ENCODE measurements around the gene ATG4B.

The ATG4B gene

GRCh38 chr2:241678307-241678706 is 40.8 kb downstream of the ATG4B start:
- in situ Hi-C loops (cut with MboI; ENCODE audit: low sequenced_read_pairs, unreplicated experiment) = no loop called here
- no peak for DNase-seq (ENCODE audit: low spot score)
- TF ChIP-seq, protein P1, sequence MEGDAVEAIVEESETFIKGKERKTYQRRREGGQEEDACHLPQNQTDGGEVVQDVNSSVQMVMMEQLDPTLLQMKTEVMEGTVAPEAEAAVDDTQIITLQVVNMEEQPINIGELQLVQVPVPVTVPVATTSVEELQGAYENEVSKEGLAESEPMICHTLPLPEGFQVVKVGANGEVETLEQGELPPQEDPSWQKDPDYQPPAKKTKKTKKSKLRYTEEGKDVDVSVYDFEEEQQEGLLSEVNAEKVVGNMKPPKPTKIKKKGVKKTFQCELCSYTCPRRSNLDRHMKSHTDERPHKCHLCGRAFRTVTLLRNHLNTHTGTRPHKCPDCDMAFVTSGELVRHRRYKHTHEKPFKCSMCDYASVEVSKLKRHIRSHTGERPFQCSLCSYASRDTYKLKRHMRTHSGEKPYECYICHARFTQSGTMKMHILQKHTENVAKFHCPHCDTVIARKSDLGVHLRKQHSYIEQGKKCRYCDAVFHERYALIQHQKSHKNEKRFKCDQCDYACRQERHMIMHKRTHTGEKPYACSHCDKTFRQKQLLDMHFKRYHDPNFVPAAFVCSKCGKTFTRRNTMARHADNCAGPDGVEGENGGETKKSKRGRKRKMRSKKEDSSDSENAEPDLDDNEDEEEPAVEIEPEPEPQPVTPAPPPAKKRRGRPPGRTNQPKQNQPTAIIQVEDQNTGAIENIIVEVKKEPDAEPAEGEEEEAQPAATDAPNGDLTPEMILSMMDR (IDR thresholded peaks at IDR 0.05; ENCODE audit: borderline replicate concordance, control extremely low read depth, extremely low read depth, insufficient read depth, missing control alignments) = no peak

GRCh38 chr2:241678784-241679540 is 41.5 kb downstream of the ATG4B start:
- in situ Hi-C loops (cut with MboI; ENCODE audit: low sequenced_read_pairs, unreplicated experiment) = no loop called here
- TF ChIP-seq, protein P1 (IDR thresholded peaks at IDR 0.05; ENCODE audit: borderline replicate concordance, control extremely low read depth, extremely low read depth, insufficient read depth, missing control alignments) = no peak
- no peak for DNase-seq (ENCODE audit: low spot score)

- in situ Hi-C loops (cut with MboI; ENCODE audit: low sequenced_read_pairs, unreplicated experiment) = no loop called here
- TF ChIP-seq, protein P1 (IDR thresholded peaks at IDR 0.05; ENCODE audit: borderline replicate concordance, control extremely low read depth, extremely low read depth, insufficient read depth, missing control alignments) = no peak
- DNase-seq (ENCODE audit: low spot score) = no peak
These were observed 42.6 kb downstream of the ATG4B start for GRCh38 chr2:241680044-241680443.

- TF ChIP-seq, protein P1 (IDR thresholded peaks at IDR 0.05; ENCODE audit: borderline replicate concordance, control extremely low read depth, extremely low read depth, insufficient read depth, missing control alignments) = no peak
- in situ Hi-C loops (cut with MboI; ENCODE audit: low sequenced_read_pairs, unreplicated experiment) = no loop called here
- no peak for DNase-seq (ENCODE audit: low spot score)
These were observed 43.5 kb downstream of the ATG4B start for GRCh38 chr2:241680827-241681599.

DNA sequence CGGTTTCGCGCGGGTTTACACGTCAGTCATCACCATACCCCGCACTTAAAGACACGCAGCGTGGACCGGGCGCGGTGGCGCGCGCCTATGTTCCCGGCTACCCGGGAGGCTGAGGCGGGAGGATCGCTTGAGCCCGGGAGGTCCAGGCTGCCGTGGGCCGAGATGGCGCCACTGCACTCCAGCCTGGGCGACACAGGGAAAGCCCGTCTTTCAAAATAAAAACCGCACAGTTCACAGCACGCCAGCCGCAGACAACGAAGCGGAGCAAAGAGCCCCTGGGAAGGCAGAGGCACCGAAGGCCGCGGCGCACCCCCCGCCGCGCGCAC is 48.8 kb downstream of the ATG4B start:
- TF ChIP-seq, protein P1 (IDR thresholded peaks at IDR 0.05; ENCODE audit: borderline replicate concordance, control extremely low read depth, extremely low read depth, insufficient read depth, missing control alignments) = no peak
- DNase-seq (ENCODE audit: low spot score) = no peak
- in situ Hi-C loops (cut with MboI; ENCODE audit: low sequenced_read_pairs, unreplicated experiment) = no loop called here

GRCh38 chr2:241686650-241687425 is 49.3 kb downstream of the ATG4B start, which contains the start of gene DTYMK:
Gene DTYMK (minus strand): TSS chr2:241686815. CDS start chr2:241686783, 32 bp downstream.
- TF ChIP-seq, protein P1 (IDR thresholded peaks at IDR 0.05; ENCODE audit: borderline replicate concordance, control extremely low read depth, extremely low read depth, insufficient read depth, missing control alignments) = no peak
- in situ Hi-C loops (cut with MboI; ENCODE audit: low sequenced_read_pairs, unreplicated experiment) = no loop called here
- DNase-seq (ENCODE audit: low spot score) = peak; percentile 99
